Stimulated activated CD4-positive, alpha-beta T cell treated with anti-CD3 and anti-CD28 coated beads, Interleukin-15, amount 100 ng/mL, for 24 hours (primary cell): ENCODE measurements around the gene MRAS.
"Not testable (repeated sequence)": the region's sequence is repeated elsewhere in the genome, so short reads cannot be mapped to it uniquely, and the experiment has no call there.

Experiments
- DNase-seq: peaks from one replicate; pipeline ENCODE4 v3.0.0-alpha.2; 2020

The MRAS gene

DNA sequence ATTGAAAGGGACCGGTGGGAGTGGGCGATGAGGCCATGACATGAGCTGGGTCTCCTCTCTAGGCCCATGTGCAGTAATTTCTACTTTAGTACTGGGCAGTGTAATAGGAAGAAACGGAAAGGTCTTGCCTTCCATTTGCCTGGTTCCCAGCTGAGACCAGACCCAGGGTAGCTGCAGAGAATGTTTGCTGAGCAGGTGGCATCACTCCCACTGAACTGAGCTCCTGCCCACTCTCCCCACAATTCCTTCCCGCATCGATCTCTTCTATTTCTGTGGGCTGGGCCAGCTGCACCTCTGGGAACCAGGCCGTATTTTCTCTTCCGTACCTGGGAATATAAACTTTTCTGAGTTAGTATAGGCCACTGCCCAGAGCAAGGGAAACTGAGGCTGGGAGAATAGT lies 101.8 kb downstream of the MRAS start:
- no peak for DNase-seq

DNA sequence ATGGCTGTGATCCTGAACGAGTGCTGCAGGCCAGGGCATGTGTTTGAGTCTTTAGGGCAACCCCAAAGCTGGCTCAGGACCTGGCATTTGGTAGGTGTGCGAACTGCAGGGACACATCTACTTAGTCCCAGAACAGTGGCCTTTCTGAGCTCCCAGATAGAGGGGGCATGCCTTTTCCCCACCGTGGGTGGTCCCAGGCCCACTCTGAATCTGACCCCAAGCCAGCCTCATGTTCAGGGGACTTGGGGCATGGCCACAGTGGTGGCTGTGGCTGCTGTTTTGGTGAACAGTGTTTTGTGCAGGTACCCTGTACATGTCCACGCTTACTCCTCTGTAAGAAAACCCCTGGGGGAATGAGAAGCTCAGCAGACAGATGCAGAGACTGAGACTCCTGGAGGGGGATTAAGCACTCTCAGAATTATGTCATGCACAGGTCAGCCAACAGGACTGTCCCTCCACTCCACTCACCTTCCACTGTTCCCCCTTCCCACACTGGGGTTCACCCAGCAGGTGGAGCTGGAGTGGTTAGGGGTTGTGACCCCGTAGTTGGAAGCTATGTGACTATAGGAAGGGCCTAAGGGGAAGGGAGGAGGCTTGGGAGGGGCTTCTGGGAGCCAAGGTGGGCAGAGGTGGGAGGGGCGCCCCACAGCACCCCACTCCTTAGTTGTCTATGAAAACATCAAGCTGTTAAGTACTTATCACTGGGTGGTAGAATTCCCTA lies 102.5 kb downstream of the MRAS start:
- DNase-seq = no peak

DNA sequence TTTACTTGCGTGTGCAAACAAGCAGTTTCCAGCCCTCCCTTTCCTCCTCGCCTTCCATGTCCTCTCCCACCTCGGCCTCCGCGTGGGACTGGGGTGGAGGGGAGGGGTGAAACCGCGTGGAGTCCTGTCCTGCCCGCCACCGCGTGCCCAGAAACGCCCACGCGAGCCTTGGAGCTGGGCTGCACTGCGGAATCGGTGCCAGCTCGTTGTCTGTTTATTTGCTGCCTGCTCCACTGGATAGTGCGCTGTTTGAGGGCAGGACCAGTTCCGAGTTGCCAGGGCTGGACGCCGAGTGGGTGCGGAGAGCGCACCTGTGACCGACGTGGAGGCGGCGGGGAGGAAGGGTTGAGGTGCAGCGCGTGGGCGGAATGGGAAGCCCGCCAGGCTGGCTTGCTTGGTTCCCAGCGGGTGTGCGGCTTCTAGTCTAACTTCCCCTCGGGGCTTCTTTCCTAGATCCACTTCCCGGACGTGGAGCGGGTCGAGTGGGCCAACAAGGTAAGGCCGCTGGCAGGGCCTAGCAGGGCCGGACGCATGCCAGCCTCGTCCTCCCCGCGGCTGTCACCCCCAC lies 103.3 kb downstream of the MRAS start:
- no peak for DNase-seq

DNA sequence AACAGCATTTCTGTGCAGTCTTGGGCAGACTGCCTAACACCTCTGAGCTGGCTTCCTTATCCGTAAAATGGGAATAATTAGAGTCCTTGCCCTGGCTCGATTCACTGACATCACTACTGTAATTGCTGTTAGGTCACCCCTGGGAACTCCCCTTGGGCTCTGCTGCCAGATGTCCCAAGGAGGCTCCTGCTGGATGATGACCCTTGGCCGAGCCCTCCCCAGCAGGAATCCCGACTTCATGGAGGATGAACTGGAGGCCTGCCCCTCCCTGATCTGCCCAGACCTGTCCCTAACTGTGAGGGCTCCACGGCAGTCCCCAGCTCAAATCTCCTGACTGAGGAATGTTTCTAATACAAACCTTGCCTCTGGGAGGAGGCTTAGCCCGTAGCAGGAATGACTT lies 104.1 kb downstream of the MRAS start:
- no peak for DNase-seq

DNA sequence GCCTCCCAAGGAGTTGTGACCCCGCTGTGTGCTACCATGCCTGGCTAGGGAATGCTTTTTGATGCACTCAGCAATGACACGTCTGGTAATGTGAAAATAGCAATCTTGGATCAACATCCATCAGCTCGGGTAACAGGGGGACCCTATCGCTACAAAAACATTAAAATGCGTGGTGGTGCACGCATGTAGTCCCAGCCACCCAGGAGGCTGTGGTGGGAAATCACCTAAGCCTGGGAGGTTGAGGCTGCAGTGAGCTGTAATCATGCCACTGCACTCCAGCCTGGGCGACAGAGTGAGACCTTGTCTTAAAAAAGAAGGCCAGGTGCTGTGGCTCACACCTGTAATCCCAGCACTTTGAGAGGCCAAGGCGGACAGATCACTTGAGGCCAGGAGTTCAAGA lies 105.6 kb downstream of the MRAS start:
- DNase-seq = not testable (repeated sequence)
